Measurements from ENCODE around the gene CNKSR3.

The CNKSR3 gene

GRCh38 chr6:154502553-154502952 is 7.9 kb downstream of the CNKSR3 start:
- no peak for DNase-seq (ENCODE audit: low spot score)

DNA sequence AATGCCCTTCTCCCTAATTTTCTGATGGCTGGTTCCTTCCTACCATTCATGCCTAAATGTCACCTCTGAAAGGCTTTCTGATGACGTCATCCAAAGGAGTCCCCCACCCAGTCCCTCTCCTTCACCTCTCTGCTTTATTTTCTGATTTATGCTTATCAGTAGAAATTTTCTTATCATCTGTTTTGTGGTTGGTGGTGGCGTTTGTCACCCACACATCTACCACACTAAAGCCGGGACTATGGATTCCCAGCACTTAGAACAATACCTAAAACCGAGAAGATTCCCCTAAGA is 9.0 kb downstream of the CNKSR3 start:
- no peak for DNase-seq (ENCODE audit: low spot score)

DNA sequence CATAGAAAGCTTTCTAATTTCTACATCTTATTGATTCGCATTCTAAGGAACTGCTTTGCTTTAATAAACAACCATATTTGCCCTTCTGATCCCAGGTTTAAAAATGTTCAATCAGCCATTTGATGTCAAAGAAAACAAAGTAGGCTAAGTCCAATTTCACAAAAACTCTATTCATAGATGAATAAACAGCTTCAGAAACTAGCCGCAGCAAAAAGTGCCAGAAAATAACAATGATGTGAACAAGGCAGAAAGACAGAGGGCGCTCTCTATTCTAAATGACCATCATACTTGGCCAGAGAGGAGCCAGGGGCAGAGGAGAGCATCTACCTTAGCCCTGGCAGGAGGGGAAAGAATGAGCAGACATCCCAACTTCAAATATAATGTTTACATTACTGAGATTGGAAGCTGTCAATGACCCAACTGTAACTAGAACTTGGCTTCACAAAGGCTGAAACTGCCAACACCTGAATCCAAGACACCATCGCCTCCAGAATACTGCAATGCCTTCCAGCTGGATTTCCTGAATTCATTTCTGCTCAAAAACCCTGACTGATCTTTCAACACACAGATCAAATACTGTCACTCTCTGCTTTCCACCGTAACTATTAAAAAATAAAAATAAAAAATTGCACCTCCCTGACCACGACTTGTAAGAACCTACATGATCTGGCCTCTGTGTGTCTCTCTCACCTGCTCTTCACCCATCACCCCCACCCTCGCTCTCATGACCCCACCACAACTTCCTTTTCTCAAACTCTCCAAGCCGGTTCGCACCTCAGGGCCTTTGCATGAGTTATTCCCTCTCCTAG is 9.5 kb downstream of the CNKSR3 start:
- no peak for DNase-seq (ENCODE audit: low spot score)

- DNase-seq (ENCODE audit: low spot score) = no peak
Measured at GRCh38 chr6:154499855-154500589, 10.5 kb downstream of the CNKSR3 start.

- no peak for DNase-seq (ENCODE audit: low spot score)
Measured at GRCh38 chr6:154498340-154498934, 12.0 kb downstream of the CNKSR3 start.

DNA sequence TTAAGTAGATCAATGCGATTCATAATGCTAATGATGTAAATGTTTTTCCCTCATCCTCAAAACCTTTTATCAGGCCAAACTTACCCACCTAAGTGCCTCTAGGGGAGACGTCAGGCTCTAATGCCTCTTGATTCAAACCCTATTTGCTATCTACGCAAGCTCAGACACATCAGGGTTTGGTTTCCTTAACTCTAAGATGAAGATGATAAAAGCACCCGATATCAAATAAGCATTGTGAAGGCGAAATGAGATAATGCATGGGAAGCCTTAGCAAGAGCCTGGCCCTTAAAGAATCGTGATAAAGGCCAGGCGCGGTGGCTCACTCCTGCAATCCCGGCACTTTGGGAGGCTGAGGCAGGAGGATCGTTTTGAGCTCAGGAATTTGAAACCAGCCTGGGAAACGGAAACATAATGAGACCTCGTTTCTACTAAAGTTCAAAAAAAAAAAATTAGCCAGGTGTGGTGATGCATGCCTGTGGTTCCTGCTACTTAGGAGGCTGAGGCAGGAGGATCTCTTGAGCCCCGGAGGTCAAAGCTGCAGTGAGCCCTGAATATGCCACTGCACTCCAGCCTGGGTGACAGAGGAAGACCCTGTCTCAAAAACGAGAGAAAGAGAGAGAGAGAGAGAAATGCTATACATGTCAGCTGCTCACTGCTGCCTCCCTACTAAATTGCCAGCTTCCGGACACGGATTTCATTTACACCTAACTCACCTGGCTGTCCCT is 13.5 kb downstream of the CNKSR3 start:
- DNase-seq (ENCODE audit: low spot score) = no peak

- no peak for DNase-seq (ENCODE audit: low spot score)
Measured at GRCh38 chr6:154496186-154496585, 14.3 kb downstream of the CNKSR3 start.

GRCh38 chr6:154494592-154495311 is 15.7 kb downstream of the CNKSR3 start:
- no peak for DNase-seq (ENCODE audit: low spot score)

DNA sequence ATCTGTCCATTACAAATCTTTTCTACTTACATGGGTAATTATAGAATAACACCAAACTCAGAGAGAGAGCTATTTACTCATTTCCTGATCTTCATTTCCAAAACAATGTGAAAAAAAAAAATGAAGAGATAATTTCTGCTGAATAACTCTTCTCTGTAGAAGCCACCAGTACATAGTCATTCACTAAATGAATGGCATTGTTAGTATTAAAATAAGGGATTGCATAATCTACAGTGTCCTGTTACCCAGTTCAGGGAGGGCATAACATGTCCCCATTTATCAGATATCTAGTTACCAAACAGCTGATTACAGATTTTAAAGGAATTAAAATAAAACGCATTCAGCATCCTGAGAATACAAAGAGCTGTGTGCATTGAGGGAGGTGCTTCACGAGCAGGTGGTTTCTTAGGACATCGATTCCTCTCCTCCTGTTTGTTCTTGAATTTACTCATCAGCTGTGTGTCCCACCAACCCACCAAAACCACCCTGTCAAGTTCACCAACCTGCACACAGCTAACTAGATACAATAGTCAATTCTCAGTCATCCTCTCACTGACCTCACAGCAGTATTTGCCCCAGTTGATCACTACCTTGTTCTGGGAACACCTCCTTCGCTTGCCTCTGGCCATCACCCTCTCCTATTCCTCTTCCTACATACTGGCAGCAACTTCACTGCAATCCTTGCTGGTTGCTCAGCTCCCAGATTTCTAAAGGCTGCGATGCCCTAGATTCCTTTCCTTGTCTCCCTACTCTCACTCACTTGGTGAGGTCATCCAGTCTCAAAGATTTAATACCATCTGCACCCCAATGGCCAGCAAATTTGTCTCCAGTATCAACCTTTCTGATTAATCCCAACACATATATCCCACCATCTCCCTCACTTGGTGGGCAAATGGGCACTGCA is 18.7 kb downstream of the CNKSR3 start:
- DNase-seq (ENCODE audit: low spot score) = no peak

GRCh38 chr6:154489822-154490221 is 20.7 kb downstream of the CNKSR3 start:
- DNase-seq (ENCODE audit: low spot score) = no peak

- no peak for DNase-seq (ENCODE audit: low spot score)
Measured at GRCh38 chr6:154488802-154489437, 21.6 kb downstream of the CNKSR3 start.

DNA sequence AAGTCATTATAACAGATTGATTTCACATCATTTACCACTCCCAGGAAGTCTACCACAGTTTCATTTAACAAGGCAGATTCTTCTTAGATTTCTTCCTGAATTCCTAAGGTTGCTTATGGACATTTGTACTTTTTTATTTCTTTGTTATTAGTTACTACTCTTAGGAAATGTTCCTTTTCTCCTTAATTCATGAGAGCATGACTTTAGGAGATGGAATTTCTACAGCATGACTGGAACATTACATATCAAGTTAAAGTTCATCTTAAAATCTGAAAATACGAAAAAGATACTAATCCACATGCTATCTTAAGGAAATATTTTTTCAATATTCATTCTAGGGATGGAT is 22.3 kb downstream of the CNKSR3 start:
- no peak for DNase-seq (ENCODE audit: low spot score)

- no peak for DNase-seq (ENCODE audit: low spot score)
Measured at GRCh38 chr6:154487367-154488247, 22.9 kb downstream of the CNKSR3 start.

- DNase-seq (ENCODE audit: low spot score) = no peak
Measured at GRCh38 chr6:154485815-154486214, 24.7 kb downstream of the CNKSR3 start.

DNA sequence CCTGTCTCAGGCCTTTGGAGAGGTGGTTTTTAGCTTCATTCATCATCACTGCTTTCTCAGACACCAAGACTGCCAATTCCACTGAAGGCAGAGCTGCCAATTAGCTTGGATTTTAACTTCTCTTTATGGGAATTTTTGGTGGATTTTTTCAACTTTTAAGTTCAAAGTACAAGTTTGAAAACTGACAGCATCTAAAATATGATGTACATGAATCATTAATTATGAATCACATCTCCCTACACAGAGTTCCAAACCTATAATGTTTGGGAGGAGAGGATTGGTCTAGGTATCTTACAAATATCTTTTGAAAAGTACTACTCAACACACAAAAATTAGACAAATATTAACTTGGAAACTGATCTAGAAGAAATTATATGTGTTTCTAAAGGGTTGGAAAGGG is 25.5 kb downstream of the CNKSR3 start:
- no peak for DNase-seq (ENCODE audit: low spot score)

DNA sequence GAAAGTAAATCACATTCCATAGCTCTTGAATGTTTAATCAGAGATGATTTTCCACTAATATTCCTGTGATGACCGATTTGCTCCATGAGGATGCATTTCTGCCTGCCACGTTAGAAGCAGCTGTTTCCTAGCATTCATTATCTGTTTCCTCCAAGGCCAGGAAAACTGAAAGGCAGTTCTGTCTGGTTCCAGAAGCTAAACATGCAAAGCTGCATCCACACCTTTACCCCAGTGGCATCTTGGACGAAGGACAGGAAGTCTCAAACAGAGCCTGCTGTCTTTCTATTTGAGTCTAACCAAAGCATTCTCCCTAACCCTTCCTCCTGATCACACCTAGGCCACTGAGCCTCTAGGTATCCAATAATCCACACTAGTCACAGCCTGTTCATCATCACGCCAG is 27.6 kb downstream of the CNKSR3 start:
- no peak for DNase-seq (ENCODE audit: low spot score)

- DNase-seq (ENCODE audit: low spot score) = no peak
Measured at GRCh38 chr6:154481521-154482013, 28.9 kb downstream of the CNKSR3 start.

GRCh38 chr6:154479771-154480639 is 30.5 kb downstream of the CNKSR3 start:
- no peak for DNase-seq (ENCODE audit: low spot score)
